Astrocyte (in vitro differentiated cells and primary cell): ENCODE results near the gene SLC29A1.

Source experiments
- EZH2 ChIP-seq: IDR thresholded peaks from 2 replicates; pipeline ENCODE4 v1.6.1; 2012; ENCODE audit warnings: mild to moderate bottlenecking, low read length, inconsistent platforms; ENCODE audit not compliant: insufficient read depth
- TF ChIP-seq, protein P1 (sequence below): IDR thresholded peaks from 2 replicates; pipeline ENCODE4 v1.5.1; 2011; ENCODE audit warnings: low read depth, mild to moderate bottlenecking, inconsistent platforms, low read length, moderate library complexity; ENCODE audit not compliant: insufficient read depth

DNA sequence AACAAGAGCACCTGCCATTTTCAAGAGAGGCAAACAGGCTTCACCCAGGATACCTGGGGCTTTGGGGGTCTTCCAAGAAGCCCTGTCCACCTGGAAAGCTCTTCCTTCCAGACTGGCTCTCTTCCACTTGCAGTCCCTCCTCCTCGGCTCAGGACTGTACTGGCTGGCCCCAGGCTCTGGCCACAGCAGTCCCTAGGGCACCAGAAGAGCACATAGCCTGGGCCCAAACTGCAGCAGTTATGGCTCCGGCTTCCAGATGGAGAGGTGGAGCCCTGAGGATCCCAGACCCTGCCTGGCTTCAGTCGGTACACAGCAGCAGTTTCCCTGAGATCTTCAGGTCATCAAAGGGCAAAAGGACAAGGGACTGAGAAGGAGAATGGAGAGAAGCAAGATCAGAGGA, 35.5 kb downstream of the SLC29A1 start:
- TF ChIP-seq, protein P1, sequence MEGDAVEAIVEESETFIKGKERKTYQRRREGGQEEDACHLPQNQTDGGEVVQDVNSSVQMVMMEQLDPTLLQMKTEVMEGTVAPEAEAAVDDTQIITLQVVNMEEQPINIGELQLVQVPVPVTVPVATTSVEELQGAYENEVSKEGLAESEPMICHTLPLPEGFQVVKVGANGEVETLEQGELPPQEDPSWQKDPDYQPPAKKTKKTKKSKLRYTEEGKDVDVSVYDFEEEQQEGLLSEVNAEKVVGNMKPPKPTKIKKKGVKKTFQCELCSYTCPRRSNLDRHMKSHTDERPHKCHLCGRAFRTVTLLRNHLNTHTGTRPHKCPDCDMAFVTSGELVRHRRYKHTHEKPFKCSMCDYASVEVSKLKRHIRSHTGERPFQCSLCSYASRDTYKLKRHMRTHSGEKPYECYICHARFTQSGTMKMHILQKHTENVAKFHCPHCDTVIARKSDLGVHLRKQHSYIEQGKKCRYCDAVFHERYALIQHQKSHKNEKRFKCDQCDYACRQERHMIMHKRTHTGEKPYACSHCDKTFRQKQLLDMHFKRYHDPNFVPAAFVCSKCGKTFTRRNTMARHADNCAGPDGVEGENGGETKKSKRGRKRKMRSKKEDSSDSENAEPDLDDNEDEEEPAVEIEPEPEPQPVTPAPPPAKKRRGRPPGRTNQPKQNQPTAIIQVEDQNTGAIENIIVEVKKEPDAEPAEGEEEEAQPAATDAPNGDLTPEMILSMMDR = no peak
- no peak for TF ChIP-seq EZH2
